Omental fat pad (tissue), 4 donors: ENCODE data around the gene ALDH3B1. TPM values are rescaled to one million over a fixed set of nuclear protein-coding genes. Genes with fewer than 3 reads are reported as not detected.

Experiments
- ATAC-seq: fragments of 150-250 bp; one replicate; pipeline ENCODE4 v1.9.1; 2016; ENCODE audit warnings: mild to moderate bottlenecking, moderate library complexity; ENCODE audit not compliant: low FRiP score
- DNase-seq: peaks from one replicate; pipeline ENCODE4 v3.0.0-alpha.2; 2019; ENCODE audit warnings: low spot score
- total RNA-seq, 4 donors: library from RNA; depleted of rRNA; stranded (reverse); fragments of >200 nt; gene quantifications; one replicate each; pipeline ENCODE4 v1.1.0, GENCODE V29; 2016
- TF ChIP-seq, protein P1 (sequence below), 3 donors: fragments of 450-650 bp; IDR thresholded peaks; one replicate each; pipeline ENCODE4 v1.5.1; 2016 to 2017; ENCODE audit warnings: antibody characterized with exemption in 3 of 3, mild to moderate bottlenecking in 3 of 3, moderate library complexity in 2 of 3

The ALDH3B1 gene
- total RNA-seq, 4 donors from 2014 or later: 20.5 to 90.8 (median 30.9) TPM

DNA sequence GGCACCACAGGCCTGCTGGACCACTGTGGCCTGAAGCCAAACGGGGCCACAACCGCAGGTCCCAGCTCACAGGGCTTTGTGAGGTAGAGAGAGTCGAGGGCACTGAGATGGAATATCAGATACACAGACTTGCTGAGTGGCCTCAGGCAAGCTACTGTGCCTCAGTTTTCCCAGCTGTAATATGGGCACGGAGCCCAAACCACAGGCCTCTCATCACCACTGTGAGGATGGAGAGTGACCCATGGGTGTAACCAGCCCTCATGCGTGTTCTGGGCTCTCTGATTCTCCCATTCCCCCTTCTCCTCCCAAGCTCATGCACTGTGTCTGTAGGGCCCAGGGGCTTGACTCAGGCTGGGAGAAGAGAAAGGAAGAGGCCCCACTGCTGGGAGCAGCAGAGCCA is 10.4 kb upstream of the ALDH3B1 start:
- ATAC-seq: no peak
- DNase-seq: no peak
- TF ChIP-seq, protein P1, sequence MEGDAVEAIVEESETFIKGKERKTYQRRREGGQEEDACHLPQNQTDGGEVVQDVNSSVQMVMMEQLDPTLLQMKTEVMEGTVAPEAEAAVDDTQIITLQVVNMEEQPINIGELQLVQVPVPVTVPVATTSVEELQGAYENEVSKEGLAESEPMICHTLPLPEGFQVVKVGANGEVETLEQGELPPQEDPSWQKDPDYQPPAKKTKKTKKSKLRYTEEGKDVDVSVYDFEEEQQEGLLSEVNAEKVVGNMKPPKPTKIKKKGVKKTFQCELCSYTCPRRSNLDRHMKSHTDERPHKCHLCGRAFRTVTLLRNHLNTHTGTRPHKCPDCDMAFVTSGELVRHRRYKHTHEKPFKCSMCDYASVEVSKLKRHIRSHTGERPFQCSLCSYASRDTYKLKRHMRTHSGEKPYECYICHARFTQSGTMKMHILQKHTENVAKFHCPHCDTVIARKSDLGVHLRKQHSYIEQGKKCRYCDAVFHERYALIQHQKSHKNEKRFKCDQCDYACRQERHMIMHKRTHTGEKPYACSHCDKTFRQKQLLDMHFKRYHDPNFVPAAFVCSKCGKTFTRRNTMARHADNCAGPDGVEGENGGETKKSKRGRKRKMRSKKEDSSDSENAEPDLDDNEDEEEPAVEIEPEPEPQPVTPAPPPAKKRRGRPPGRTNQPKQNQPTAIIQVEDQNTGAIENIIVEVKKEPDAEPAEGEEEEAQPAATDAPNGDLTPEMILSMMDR (IDR thresholded peaks at IDR 0.05): no peak

DNA sequence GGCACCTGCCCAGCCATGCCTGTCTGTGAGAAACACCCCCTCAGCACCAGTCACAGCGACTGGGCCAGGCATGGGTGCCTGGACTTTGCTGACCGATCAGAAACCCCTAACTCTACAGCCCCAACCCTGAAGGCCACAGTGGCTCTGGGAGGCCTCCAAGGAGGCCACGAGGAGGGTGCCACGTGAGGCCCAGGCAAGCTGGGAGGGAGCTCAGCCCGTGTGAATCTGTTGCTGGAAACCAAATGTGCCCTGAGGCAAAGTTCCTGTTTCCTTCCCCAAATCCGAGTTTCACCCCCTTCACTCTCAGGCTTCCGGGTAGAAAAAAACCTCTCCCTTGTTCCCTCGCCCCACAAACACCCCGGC is 7.6 kb upstream of the ALDH3B1 start:
- no peak for DNase-seq
- ATAC-seq: no peak
- TF ChIP-seq, protein P1 (IDR thresholded peaks at IDR 0.05): no peak

DNA sequence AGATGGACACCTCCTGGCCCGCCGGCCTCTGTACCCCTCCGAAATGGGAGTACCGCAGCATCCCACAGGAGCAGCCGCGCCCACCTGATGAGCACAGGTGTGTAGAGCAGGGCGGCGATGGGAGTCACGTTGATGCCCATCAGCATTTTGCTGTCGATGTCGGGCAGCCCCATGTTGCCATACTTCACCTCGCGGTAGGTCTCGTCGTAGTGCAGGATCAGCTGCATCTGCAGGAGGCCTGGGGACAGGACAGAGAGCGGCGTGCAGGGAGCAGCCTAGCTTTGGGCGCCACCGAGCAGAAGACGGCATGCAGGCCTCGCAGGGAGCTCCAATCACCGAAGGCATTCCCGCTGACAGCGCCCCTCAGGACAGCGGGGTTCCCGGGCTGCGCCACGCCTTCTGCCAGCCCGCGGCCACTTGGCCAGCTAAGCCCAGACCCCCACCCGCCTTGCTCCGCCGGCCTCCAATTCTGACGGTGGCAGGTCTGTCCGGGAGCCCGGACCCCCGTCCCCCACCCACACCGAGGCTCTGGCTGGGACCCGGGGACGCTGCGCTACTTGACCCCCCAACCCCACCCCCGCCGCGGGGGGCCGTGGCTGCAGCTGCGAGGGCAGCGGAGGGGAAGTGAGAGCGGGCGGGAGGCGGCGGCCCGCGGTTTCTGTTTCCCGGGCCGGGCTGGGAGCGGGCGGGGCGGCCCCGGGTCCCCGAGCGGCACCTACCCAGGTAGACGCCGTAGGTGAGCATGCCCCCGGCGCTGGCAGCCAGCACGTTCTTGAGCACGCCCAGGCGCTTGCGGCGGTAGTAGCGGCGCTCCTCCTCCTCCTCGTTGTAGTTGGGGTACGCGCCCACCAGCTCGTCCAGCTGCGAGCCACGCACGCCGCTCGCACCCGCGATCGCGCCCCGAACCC is 6.9 kb upstream of the ALDH3B1 start:
- TF ChIP-seq, protein P1 (IDR thresholded peaks at IDR 0.05): no peak
- ATAC-seq (peak; percentile 20), DNase-seq (no peak)

DNA sequence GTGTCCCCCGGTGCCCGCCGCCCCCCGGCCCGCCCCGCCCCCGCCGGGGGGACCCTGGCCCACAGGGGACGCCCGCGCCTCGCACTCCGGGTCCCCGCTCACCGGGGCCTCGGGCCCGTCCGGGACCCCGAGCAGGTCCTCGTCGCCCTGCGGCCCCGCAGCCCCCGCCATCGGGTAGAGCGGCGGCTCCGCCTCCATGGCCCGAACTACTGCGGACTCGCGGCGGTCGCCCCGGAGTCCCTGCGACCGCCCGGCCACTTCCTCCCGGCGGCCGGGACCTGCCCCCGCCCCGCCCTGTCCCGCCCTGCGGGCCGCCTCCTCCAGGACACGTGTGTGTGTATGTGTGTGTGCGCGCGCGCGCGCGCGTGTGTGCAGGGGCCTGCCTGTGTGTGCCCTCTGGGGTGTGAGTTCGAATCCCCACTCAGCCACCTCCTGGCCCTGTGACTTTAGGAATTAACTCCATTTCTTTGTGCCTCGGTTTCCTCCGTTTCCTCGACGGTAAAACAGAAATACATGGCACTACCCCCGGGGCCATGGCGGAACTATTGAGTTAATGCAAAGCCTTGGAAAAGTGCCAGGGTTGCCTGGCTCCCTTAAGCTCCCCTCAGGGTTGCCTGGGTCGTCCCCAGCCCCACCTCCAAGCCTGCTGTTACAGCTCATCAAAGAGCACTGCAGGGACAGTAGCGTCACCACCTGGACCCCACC is 6.1 kb upstream of the ALDH3B1 start, which contains the start of gene UNC93B1:
TSS of gene UNC93B1 (minus strand) at position 252 of the 705 bp plus-strand sequence. CDS start at position 198, 54 bp downstream.
- DNase-seq (peak; percentile 55), ATAC-seq (peak; percentile 74)
- TF ChIP-seq, protein P1 (IDR thresholded peaks at IDR 0.05): no peak

DNA sequence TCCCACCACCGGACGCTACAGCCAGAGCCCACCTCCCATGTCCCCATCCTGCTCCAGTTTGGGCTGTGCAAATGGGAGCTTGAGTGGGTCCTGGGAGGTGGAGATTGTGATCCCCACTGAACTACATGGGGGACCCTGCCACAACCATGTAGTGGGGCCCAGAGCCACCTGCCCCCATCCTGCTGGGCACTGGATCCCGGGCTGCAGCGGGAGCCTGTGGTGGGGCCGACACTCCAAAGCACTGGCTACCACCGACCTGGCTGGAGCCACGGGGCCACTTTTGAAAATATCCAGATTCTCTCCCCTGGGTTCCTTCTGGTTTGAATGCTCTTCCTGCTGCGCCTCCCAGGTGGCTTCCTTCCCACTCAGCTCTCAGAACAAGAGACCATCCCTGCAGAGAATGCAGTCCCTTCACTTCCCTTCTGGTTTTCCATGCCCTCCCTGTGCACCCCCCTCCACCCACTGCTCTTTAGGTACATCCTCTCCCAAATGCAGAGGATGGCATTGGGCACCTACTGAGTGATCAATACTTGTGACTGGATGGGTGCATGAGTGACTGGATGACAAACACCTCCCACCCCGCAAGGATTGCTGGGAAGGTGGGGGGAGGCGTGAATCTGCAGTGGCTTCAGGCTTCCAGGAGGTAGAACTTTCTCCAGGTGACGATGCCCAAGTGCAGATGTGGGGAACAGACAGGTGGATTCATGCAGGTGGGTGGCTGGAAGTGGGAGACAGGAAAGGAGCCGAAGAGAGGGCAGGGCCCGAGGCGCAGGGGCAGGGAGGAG is 5.4 kb upstream of the ALDH3B1 start:
- ATAC-seq (peak; percentile 11), DNase-seq (no peak)
- TF ChIP-seq, protein P1 (IDR thresholded peaks at IDR 0.05): no peak

DNA sequence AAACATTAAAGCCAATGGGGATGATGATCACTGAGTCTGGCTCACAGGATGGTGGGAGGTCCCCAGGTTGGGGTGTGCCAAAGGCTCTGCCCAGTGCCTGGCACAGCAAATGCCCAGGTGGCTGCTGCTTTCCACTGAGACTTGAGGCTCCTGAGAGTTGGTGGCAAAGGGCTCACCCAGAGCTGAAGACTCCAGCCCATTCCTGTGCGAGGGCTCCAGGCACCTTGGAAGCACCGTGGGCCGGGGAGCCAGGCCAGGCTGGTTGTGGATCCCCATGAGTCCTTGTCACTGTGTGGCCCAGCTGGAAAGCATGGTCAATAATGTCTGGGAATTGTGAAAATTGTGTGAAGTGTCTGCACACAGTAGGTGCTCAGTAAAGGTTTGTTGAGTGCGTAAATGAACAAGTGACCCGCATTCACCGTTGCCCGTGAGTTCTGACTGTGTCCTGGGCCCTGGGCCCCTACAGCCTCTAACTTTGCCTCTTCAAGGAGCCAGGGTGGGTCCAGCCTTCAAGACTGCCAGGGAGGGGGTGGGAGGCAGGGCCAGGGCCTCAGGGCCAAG is 3.4 kb upstream of the ALDH3B1 start:
- TF ChIP-seq, protein P1 (IDR thresholded peaks at IDR 0.05): no peak
- ATAC-seq (no peak), DNase-seq (no peak)
